HG03097 (cell line): ENCODE data around the gene KRT75.
"Not testable (repeated sequence)": the region's sequence is repeated elsewhere in the genome, so short reads cannot be mapped to it uniquely, and the experiment has no call there.

Experiments used
- ATAC-seq: cut with Tn5 transposase; IDR thresholded peaks from one replicate; pipeline ENCODE4 v1.9.1; 2021; ENCODE audit not compliant: unreplicated experiment, low FRiP score

The KRT75 gene

GRCh38 chr12:52434081-52434733, at the start of gene KRT75:
TSS of gene KRT75 (minus strand) at chr12:52434371. CDS start at chr12:52434304, 67 bp downstream.
- no peak for ATAC-seq

GRCh38 chr12:52480073-52480472, 45.9 kb upstream of the KRT75 start:
- no peak for ATAC-seq

GRCh38 chr12:52477651-52478050, 43.5 kb upstream of the KRT75 start:
- ATAC-seq: no peak

- no peak for ATAC-seq
Observed at GRCh38 chr12:52474212-52474611, 40.0 kb upstream of the KRT75 start.

- no peak for ATAC-seq
Observed at GRCh38 chr12:52473768-52474167, 39.6 kb upstream of the KRT75 start, which contains the start of gene KRT6C. TSS of gene KRT6C (minus strand) at chr12:52473805. CDS start at chr12:52473737, 68 bp downstream.

- ATAC-seq: no peak
Observed at GRCh38 chr12:52469853-52470252, 35.7 kb upstream of the KRT75 start.

GRCh38 chr12:52464897-52465296, 30.7 kb upstream of the KRT75 start:
- no peak for ATAC-seq

GRCh38 chr12:52461693-52462092, 27.5 kb upstream of the KRT75 start:
- ATAC-seq: no peak

- no peak for ATAC-seq
Observed at GRCh38 chr12:52458861-52459260, 24.7 kb upstream of the KRT75 start.

- ATAC-seq: no peak
Observed at GRCh38 chr12:52455821-52456220, 21.6 kb upstream of the KRT75 start.

GRCh38 chr12:52454411-52455201, 20.4 kb upstream of the KRT75 start:
- ATAC-seq: no peak

GRCh38 chr12:52452101-52452500, 17.9 kb upstream of the KRT75 start, which contains the start of gene KRT6B:
TSS of gene KRT6B (minus strand) at chr12:52452146. CDS start at chr12:52452078, 68 bp downstream.
- ATAC-seq: no peak

- ATAC-seq: no peak
Observed at GRCh38 chr12:52448228-52448627, 14.1 kb upstream of the KRT75 start.

- not testable (repeated sequence) for ATAC-seq
Observed at GRCh38 chr12:52447196-52447595, 13.0 kb upstream of the KRT75 start.

- no peak for ATAC-seq
Observed at GRCh38 chr12:52446367-52447045, 12.3 kb upstream of the KRT75 start.

GRCh38 chr12:52445876-52446275, 11.7 kb upstream of the KRT75 start:
- ATAC-seq: no peak

GRCh38 chr12:52444647-52445595, 10.8 kb upstream of the KRT75 start:
- ATAC-seq: no peak

GRCh38 chr12:52443966-52444365, 9.8 kb upstream of the KRT75 start:
- no peak for ATAC-seq

- no peak for ATAC-seq
Observed at GRCh38 chr12:52442600-52443061, 8.5 kb upstream of the KRT75 start.

- ATAC-seq: no peak
Observed at GRCh38 chr12:52441320-52441911, 7.2 kb upstream of the KRT75 start.
